Immature natural killer cell (primary cell): ENCODE data around the gene KRTAP12-4. TPM values are rescaled to one million over a fixed set of nuclear protein-coding genes. Genes with fewer than 3 reads are reported as not detected.
"Not testable (repeated sequence)": the region's sequence is repeated elsewhere in the genome, so short reads cannot be mapped to it uniquely, and the experiment has no call there.

Experiments
- DNase-seq, 3 donors: peaks; one replicate each; pipeline ENCODE4 v3.0.0; 2022; ENCODE audit warnings: mixed read lengths in 1 of 3
- H3K27ac Mint-ChIP-seq, 6 donors: one replicate each; pipeline ENCODE4 v1.8.0; 2020; ENCODE audit warnings: mixed read lengths in 6 of 6, mild to moderate bottlenecking in 5 of 6, inconsistent platforms in 4 of 6, moderate library complexity in 3 of 6
- H3K27me3 Mint-ChIP-seq, 3 donors: one replicate each; pipeline ENCODE4 v1.8.0; 2020 to 2021; ENCODE audit warnings: low read depth in 3 of 3, mild to moderate bottlenecking in 3 of 3, mixed read lengths in 3 of 3, moderate library complexity in 3 of 3, inconsistent platforms in 1 of 3
- H3K36me3 Mint-ChIP-seq, 3 donors: one replicate each; pipeline ENCODE4 v1.8.0; 2020; ENCODE audit warnings: mixed read lengths in 3 of 3, inconsistent platforms in 2 of 3, mild to moderate bottlenecking in 2 of 3
- H3K4me1 Mint-ChIP-seq, 2 donors: one replicate each; pipeline ENCODE4 v1.8.0; 2020; ENCODE audit warnings: inconsistent platforms in 2 of 2, mild to moderate bottlenecking in 2 of 2, mixed read lengths in 2 of 2, moderate library complexity in 1 of 2
- H3K4me3 Mint-ChIP-seq, 5 donors: one replicate each; pipeline ENCODE4 v1.8.0; 2020; ENCODE audit warnings: mild to moderate bottlenecking in 5 of 5, mixed read lengths in 5 of 5, inconsistent platforms in 3 of 5, moderate library complexity in 3 of 5
- H3K9me3 Mint-ChIP-seq, 6 donors: one replicate each; pipeline ENCODE4 v1.8.0; 2020; ENCODE audit warnings: mild to moderate bottlenecking in 6 of 6, mixed read lengths in 6 of 6, inconsistent platforms in 4 of 6, moderate library complexity in 3 of 6
- polyA plus RNA-seq, 3 donors: library from polyadenylated mRNA; unstranded; fragments of 300-500 nt; fragmentation: Illumina TruSeq; gene quantifications; one replicate each; pipeline ENCODE4 v1.2.3, GENCODE V29; 2021

Gene KRTAP12-4
- polyA plus RNA-seq, 3 donors from 2014 or later: not detected

DNA sequence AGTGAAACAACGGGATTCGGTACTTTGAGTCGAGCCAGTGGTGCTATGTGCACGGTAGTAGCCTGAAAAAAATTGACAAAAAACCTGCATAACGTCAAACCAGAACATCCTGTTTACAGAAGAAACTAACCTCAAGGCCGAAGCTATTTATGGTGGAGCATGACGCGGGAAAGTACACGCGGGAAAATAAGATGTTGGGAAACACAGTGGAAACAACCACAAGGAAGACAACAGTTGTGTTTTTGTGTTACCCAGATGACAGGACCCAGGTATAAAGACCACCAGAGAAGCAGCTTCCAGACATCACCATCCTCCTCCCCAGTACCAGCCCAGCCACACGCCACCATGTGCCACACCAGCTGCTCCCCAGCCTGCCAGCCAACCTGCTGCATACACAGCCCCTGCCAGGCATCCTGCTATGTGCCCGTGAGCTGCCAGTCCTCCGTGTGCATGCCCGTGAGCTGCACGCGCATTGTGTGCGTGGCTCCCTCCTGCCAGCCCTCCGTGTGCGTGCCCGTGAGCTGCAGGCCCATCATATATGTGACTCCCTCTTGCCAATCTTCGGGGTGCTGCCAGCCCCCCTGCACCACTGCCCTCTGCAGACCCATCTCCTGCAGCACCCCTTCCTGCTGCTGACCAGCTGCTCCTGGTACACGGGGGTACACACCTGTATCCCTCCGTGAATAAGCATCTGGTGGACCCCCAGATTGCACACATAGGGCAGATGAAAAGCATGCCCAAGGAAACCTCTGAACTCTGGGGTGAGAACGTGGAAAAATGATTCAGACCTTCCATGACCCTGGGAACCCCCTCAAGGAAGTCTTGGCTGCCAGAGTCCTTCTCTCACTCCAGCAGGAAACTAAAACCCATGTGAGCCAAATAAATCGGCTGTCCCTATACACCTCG, 3.4 kb upstream of the KRTAP12-4 start, which contains the start of gene KRTAP12-3:
TSS of gene KRTAP12-3 (plus strand) at position 298 of the 906 bp plus-strand sequence. CDS start at position 346, 48 bp downstream.
- H3K4me3 Mint-ChIP-seq: peak within 1 kb of the TSS; percentile 60 to 90 (median 72)
- H3K27ac Mint-ChIP-seq: peak within 1 kb of the TSS; percentile 93 to 99 (median 97)
- peaks cover 4 to 19% (median 15%) of the 10 kb centered on the region in 3 donors for H3K27me3 Mint-ChIP-seq
- H3K36me3 Mint-ChIP-seq: peaks cover 10 to 19% (median 12%) of the 10 kb centered on the region in 3 donors
- H3K4me1 Mint-ChIP-seq: peaks cover 50 to 64% of the 10 kb centered on the region in 2 donors
- peak; percentile 76 to 86 (median 78) for DNase-seq
- H3K9me3 Mint-ChIP-seq: peaks cover 6 to 18% (median 14%) of the 10 kb centered on the region in 6 donors

DNA sequence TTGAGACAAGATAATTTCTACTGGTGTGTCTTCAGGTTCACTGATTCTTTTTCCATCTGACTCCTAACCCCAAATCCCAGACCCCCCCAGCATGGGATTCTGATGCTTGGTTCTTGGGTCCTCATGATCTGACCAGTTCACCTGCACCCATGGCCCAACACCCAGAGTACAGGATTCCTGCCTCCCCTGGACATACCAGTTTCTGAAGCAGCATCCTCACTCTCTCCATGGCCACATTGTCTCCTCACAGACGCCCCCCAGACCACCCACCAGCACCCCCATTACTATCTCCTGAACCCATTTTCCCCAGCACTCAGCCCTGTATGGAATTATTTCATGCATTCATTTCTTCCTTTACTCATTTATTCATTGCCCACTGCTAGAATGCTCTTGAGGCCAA, 2.4 kb upstream of the KRTAP12-4 start:
- peak overlapping the region; percentile 93 to 99 (median 97) for H3K27ac Mint-ChIP-seq
- H3K9me3 Mint-ChIP-seq: peaks cover 6 to 18% (median 13%) of the 10 kb centered on the region in 6 donors
- peaks cover 50 to 64% of the 10 kb centered on the region in 2 donors for H3K4me1 Mint-ChIP-seq
- DNase-seq: no peak
- peaks cover 4 to 19% (median 15%) of the 10 kb centered on the region in 3 donors for H3K27me3 Mint-ChIP-seq
- peaks cover 10 to 19% (median 12%) of the 10 kb centered on the region in 3 donors for H3K36me3 Mint-ChIP-seq
- peak overlapping the region; percentile 60 to 90 (median 72) for H3K4me3 Mint-ChIP-seq

DNA sequence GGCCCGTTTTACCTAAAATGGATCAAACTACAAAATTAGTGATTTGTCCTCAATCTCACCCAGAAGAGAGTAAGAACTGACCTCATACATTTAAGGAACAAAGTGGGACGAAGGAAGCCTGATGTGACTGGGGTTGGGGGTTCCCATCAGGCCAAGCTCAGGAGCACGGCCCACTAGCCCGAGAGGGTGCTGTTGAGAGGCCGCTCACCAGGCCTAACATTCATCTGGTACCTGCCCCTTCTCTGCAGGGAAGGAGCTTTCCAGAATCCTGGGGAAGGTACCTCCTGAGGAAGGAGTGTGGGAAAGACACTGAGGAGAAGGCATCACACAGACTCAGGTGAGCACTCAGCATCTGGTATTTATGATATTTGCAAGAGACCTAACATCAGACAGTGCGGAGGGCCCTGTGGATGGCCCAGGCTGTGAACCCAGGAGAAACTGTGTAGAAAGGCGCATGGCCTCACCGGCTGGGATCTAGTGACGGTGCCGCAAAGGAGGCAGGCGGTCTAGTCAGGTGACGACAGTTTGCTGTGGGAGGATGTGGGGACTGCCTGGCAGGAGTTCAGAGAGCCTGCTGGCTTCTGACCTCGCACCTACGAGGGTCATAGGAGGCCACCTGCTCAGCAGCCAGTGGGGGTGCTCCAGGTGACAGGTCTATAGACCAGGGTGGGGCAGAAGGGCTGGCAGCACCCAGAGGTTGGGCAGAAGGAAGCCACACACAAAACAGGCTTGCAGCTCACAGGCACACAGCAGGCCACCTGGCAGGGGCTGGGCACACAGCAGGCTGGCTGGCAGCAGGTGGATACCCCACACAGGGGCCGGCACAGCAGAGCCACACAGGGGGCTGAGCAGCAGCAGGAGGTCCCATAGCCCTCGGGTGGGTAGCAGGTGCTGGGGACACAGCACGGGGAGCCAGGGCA, 543 bp downstream of the KRTAP12-4 start:
- Mint-ChIP-seq H3K27me3 (peaks cover 4 to 15% (median 13%) of the 10 kb centered on the region in 3 donors), H3K4me1 (peaks cover 40 to 52% of the 10 kb centered on the region in 2 donors), H3K9me3 (peaks cover 6 to 18% (median 13%) of the 10 kb centered on the region in 6 donors), H3K4me3 (peak overlapping the region in 2 of 5 donors; percentile 13 to 41), H3K36me3 (peaks cover 10 to 16% (median 12%) of the 10 kb centered on the region in 3 donors), H3K27ac (peak overlapping the region; percentile 37 to 85 (median 70))
- peak in 1 of 3 donors; percentile 52 for DNase-seq

DNA sequence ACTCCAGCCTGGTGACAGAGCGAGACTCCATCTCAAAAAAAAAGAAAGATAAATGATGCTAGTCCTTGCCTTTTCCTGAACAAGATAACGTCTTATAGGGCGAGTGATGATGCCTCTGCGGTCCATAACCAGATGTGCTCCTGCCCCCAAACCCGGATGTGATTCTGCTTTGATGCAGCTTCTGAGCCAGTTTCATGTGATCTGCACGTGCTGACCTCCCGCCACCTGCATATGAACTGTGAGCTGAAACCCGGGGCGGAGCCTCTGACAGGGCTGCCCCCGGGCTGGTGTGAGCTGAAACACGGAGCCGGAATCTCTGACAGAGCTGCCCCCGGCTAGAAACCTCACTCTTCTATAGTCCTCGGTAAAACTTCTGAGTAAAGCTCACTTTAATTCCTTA, 1.3 kb downstream of the KRTAP12-4 start:
- Mint-ChIP-seq H3K36me3 (peaks cover 10 to 16% (median 12%) of the 10 kb centered on the region in 3 donors), H3K27me3 (peaks cover 4 to 14% (median 8%) of the 10 kb centered on the region in 3 donors), H3K4me3 (no peak overlapping the region), H3K9me3 (peaks cover 6 to 18% (median 13%) of the 10 kb centered on the region in 6 donors), H3K27ac (no peak overlapping the region), H3K4me1 (peaks cover 32 to 44% of the 10 kb centered on the region in 2 donors)
- DNase-seq: no peak

DNA sequence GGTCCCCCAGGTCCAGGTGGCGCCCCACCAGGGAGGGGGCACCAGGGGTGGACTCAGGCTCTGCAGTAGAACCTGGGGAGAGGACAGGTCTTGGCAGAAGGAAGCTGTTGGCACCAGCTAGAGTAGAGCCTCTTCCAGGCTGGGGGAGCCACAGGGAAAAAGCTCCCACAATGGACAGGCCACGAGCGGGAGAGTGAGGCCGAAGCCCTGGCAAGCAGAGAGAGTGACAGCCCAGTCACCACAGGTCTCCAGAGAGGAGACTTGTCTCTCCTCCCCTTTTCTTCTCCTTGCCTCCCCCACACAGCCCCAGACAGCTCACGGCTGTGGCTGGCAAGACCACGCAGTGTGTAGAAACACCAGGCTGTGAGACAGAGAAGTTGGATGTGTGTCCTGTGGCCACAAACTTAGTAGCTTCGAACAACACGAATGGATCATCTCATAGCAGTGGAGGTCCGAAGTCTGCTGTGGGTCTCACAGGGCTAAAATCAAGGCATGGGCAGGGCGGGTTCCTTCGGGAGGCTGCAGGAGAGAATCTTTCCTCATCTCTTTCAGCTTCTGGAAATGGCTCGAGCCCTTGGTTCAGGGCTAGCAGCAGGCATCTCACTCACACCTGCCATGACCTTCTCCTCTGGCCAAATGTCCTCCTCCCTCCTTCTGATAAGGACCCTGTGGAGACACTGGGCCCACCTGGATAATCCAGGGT, 3.3 kb downstream of the KRTAP12-4 start:
- no peak for DNase-seq
- Mint-ChIP-seq H3K4me1 (peaks cover 12 to 24% of the 10 kb centered on the region in 2 donors), H3K27ac (peak overlapping the region in 3 of 6 donors; percentile 46 to 80 (median 49)), H3K4me3 (no peak overlapping the region), H3K36me3 (peaks cover 0 to 3% (median 0%) of the 10 kb centered on the region in 3 donors), H3K27me3 (peaks cover 1 to 5% (median 2%) of the 10 kb centered on the region in 3 donors), H3K9me3 (peaks cover 0 to 4% (median 1%) of the 10 kb centered on the region in 6 donors)

DNA sequence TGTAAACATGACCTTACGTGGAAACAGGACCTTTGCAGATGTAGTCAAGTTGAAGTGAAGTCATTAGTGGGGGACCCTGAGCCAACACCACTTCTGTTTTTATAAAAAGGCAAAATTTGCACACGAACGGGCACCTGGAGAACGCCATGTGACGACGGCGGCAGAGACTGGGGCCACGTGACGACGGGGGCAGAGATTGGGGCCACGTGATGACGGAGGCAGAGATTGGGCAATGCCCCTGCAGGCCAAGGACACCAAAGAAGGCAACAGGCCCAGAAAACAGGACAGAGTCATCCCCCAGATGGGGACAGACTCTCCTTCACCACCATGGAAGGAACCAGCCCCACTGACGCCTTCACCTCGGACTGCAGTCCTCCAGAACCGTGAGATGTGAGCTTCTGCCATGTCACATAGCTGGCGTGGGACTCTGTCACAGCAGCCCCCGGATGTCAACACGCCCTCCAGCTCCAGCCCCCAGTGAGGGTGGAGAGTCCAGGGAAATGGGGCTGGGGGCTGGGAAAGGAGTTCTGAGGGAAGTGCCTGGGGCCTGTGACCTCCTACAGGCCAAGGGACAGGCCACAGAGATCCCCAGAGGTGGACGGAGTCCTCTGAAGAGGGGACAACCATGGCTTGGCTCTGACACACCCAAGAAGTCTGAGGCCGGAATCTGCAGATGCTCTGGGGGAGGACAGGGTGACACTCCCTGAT, 4.0 kb downstream of the KRTAP12-4 start:
- Mint-ChIP-seq H3K4me1 (peaks cover 8 to 18% of the 10 kb centered on the region in 2 donors), H3K4me3 (no peak overlapping the region), H3K27me3 (peaks cover 1 to 5% (median 2%) of the 10 kb centered on the region in 3 donors), H3K36me3 (no peaks in the 10 kb centered on the region), H3K27ac (peak overlapping the region in 2 of 6 donors; percentile 21 to 75), H3K9me3 (peaks cover 2 to 4% (median 3%) of the 10 kb centered on the region in 6 donors)
- DNase-seq: no peak

DNA sequence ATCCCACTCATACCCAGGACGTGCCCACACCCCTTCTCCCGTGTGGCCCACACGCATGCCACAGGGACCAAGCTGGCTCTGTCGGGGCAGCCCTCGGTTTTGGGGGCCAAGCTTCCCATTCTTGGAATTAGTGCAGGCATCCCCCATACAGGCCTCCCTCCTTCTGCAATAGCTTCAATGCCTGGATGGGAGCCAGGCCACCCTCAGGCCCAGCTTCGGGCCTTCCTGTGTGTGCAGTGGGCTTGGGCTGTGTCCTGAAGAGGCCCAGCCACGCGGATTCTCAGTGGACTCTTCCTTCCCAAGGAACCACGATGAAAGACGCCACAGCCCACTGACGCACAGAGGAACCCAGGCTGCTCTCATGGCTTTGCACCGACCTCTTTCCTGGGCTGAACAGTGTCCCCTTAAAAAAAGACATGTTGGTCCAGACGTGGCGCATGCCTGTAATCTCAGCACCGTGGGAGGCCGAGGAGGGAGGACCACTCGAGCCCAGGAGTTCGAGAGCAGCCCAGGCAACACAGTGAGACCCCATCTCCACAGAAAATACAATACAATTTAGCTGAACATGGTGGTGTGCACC, 4.8 kb downstream of the KRTAP12-4 start:
- H3K4me3 Mint-ChIP-seq: no peak overlapping the region
- no peak for DNase-seq
- H3K9me3 Mint-ChIP-seq: peaks cover 8 to 11% (median 9%) of the 10 kb centered on the region in 6 donors
- H3K27me3 Mint-ChIP-seq: peaks cover 1 to 7% (median 3%) of the 10 kb centered on the region in 3 donors
- H3K36me3 Mint-ChIP-seq: peaks cover 3 to 5% (median 5%) of the 10 kb centered on the region in 3 donors
- peaks cover 1 to 10% of the 10 kb centered on the region in 2 donors for H3K4me1 Mint-ChIP-seq
- no peak overlapping the region for H3K27ac Mint-ChIP-seq

DNA sequence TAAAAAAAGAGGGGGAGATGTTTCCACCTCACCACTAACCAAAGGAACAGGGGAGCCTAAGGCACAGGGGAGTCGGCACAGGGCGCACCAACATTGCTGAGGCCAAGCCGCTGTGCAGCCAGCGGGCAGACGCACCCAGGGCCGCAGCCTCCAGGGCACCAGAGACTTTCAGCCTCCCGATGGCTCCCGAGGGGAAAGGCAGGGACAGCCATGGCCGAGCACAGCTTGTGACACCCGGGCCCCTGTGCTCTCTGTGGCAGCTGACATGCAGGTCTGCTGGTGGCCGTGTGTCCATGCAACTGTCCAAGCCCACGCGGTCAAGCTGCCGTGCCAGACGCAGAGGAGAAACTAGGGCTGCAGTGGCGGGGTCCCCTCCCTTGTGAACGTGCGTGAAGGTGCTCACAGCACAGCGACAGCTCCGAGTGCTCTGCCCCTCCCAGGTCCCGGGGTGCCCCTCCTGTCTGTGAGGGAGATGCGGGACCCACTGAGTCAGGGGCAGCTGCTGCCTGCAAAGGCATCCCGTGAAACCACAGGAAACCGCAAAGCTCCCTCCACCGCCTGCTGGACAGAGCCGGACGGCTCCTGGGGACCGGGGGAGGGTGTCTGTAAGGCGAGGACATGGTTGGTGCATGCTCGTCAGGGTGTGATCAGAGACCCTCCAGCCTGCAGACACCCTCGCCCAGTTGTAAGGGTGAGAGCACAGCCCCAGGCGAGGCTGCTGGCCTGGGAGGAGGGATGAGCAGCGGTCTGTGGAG, 5.7 kb downstream of the KRTAP12-4 start:
- DNase-seq: no peak
- no peak overlapping the region for H3K27ac Mint-ChIP-seq
- peaks cover 9 to 13% (median 11%) of the 10 kb centered on the region in 3 donors for H3K36me3 Mint-ChIP-seq
- H3K4me1 Mint-ChIP-seq: peaks cover 0 to 3% of the 10 kb centered on the region in 2 donors
- peaks cover 0 to 10% (median 5%) of the 10 kb centered on the region in 3 donors for H3K27me3 Mint-ChIP-seq
- H3K9me3 Mint-ChIP-seq: peaks cover 8 to 20% (median 18%) of the 10 kb centered on the region in 6 donors
- H3K4me3 Mint-ChIP-seq: no peak overlapping the region

DNA sequence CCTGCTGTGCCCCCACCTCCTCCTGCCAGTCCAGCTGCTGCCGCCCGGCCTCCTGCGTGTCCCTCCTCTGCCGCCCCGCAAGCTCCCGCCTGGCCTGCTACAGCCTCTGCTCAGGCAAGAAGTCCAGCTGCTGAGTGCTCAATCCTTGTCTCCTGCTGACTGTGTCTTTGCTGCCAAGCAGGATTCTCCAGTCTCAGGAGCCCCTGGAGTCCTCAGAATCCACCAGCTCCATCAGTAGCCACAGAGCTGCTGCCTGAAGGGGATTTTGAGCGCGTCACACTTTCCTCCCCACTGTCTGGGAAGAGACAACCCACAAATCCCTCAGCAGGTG, 7.3 kb downstream of the KRTAP12-4 start:
- peaks cover 9 to 13% (median 11%) of the 10 kb centered on the region in 3 donors for H3K36me3 Mint-ChIP-seq
- peaks cover 4 to 10% (median 5%) of the 10 kb centered on the region in 3 donors for H3K27me3 Mint-ChIP-seq
- H3K9me3 Mint-ChIP-seq: peaks cover 10 to 30% (median 23%) of the 10 kb centered on the region in 6 donors
- no peak overlapping the region for H3K27ac Mint-ChIP-seq
- no peak overlapping the region for H3K4me3 Mint-ChIP-seq
- H3K4me1 Mint-ChIP-seq: no peaks in the 10 kb centered on the region
- DNase-seq: no peak

DNA sequence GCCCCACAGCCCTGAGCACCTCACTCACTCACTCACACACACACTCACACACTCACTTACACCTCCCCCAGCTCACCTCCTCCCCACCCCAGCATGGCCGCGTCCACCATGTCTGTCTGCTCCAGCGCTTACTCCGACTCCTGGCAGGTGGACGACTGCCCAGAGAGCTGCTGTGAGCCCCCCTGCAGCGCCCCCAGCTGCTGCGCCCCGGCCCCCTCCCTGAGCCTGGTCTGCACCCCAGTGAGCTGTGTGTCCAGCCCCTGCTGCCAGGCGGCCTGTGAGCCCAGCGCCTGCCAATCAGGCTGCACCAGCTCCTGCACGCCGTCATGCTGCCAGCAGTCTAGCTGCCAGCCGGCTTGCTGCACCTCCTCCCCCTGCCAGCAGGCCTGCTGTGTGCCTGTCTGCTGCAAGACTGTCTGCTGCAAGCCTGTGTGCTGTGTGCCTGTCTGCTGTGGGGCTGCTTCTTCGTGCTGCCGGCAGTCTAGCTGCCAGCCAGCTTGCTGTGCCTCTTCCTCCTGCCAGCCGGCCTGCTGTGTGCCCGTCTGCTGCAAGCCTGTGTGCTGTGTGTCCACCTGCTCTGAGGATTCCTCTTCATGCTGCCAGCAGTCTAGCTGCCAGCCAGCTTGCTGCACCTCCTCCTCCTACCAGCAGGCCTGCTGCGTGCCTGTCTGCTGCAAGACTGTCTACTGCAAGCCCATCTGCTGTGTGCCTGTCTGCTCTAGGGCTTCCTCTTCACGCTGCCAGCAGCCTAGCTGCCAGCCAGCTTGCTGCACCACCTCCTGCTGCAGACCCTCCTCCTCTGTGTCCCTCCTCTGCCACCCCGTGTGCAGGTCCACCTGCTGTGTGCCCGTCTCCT, 7.9 kb downstream of the KRTAP12-4 start, which contains the start of gene KRTAP10-11:
TSS of gene KRTAP10-11 (plus strand) at position 49 of the 856 bp plus-strand sequence. CDS start at position 94, 45 bp downstream.
- not testable (repeated sequence) for H3K4me1 Mint-ChIP-seq, H3K4me3 Mint-ChIP-seq, DNase-seq, H3K27me3 Mint-ChIP-seq
- Mint-ChIP-seq H3K36me3 (peaks cover 9 to 13% (median 11%) of the 10 kb centered on the region in 3 donors), H3K27ac (peak within 1 kb of the TSS in 1 of 6 donors; percentile 49), H3K9me3 (peaks cover 10 to 30% (median 23%) of the 10 kb centered on the region in 6 donors)
